CD4-positive, alpha-beta T cell treated with Interleukin-15 for 4 hours (primary cell): ENCODE measurements around the gene TFB1M.

Experiments used
- DNase-seq: peaks from one replicate; pipeline ENCODE4 v3.0.0-alpha.2; 2020; ENCODE audit warnings: low spot score

The TFB1M gene

DNA sequence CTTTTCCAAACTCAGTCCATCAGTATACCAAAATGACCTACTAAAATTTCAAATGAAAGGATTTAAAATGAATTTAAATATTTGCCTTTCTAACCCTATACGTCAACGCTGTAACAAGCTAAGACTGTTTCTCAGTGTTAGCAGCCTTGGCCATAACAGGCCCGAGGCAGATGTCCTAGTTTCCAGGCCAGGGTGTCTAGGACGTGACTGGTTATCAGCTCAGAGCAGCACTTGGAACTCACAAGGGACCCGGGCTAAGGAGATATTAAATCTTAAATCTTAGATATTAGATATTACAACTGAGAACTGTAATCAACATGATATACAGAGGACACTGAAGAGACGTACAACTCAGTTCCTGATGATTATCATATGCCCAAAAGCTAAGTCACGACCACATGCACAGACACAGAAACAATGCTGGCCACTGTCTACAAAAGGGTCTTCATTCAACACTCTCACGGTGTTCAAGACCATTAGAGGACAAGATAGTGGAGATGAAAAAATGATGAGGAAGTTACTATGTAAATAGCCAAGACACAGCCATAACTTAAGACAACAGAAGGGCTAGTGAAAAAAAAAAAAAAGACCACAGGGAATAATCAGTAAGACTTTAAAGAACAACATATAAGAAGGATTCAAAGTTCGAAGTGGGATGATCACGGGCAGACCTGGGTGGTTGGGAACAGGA is 50.8 kb downstream of the TFB1M start, which contains the start of gene CLDN20:
CLDN20 (plus strand) TSS at position 641 of the 691 bp plus-strand sequence. CDS start 11,707 bp downstream, outside the sequence.
- no peak for DNase-seq

GRCh38 chr6:155262655-155263054 is 51.6 kb downstream of the TFB1M start:
- no peak for DNase-seq

GRCh38 chr6:155261111-155261900 is 53.0 kb downstream of the TFB1M start:
- DNase-seq = no peak

GRCh38 chr6:155260686-155261085 is 53.6 kb downstream of the TFB1M start:
- DNase-seq = no peak

DNA sequence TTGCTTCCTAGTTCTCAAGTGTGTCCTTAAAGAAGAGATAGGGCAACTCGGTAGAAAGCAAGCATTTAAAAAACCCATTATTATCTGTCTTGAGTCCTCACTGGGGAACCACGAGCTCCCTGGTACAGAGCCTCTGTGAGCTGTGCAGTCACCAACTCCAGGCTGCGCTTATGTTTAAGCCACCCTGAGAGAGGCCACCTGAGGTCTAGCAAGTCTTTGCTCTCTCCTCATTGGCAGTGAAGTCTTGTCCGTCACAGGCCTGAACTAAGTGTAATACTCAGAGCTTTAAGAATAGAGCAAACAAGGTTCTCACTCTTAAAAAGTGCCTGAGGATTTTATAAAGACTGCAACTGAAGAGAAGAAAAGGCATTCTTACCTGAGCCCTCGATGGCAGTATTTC is 54.4 kb downstream of the TFB1M start:
- no peak for DNase-seq

DNA sequence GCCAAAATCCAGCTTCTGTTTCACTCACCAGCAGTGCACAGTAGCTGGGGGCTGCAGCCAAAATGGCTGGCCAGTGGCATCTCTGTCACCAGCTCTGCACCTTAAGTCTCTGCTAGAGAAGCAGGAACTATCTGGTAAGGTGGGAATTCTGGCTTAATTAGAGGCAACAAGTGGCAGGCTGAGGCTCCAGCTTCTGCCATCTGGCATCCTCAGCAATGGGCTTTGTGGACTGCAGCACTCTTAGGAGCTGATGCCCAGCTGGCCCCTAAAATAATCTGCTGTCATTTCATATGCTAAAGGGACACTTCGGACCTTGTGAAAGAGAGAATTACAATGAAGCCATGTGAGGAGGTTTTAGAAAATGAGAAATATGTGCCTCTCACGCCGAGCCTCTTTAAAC is 55.1 kb downstream of the TFB1M start:
- no peak for DNase-seq

- DNase-seq = no peak
Measured at GRCh38 chr6:155257796-155258195, 56.5 kb downstream of the TFB1M start.

- no peak for DNase-seq
Measured at GRCh38 chr6:155256122-155256795, 58.0 kb downstream of the TFB1M start.

GRCh38 chr6:155254139-155254538 is 60.1 kb downstream of the TFB1M start:
- DNase-seq = no peak

DNA sequence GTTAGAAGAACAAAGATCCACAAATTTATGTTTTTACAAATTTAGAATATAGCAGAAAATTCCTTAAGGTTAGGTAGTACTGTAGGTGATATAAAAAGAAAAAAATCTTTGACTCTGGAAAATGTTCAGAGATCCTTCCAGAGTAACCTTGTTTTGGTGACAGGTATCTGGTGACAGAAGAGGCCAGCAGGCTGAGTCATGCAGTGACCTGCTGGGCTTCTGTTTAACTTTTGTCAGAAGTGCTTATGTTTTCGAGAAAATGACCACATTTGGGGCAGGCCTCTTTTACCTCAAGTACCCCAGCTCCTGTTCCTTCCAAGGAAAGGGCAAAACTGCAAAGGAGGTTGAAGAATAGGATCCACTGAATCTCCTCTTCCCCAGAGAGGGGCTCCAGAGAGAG is 60.9 kb downstream of the TFB1M start:
- no peak for DNase-seq

DNA sequence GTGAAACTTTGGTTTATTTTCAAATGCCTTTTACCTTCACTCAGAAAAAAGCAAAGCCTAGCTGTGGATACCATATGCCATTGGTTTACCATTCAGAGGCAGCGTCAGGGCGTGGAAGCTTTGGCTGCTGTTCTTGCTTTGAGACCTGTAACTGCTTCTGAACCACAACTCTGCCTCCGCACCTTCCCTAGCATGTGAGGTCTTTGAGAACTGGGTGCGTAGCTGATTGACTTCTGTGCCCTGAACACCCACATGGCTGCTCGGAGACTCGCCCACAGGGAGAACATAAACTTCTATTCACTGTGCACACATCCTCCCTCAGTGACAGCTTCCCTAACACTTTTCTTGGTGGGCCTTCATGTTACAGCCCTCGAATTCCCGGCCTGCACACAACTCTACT is 61.7 kb downstream of the TFB1M start:
- no peak for DNase-seq

GRCh38 chr6:155250701-155251381 is 63.4 kb downstream of the TFB1M start:
- no peak for DNase-seq

GRCh38 chr6:155248008-155249001 is 66.0 kb downstream of the TFB1M start:
- peak; percentile 26 for DNase-seq

DNA sequence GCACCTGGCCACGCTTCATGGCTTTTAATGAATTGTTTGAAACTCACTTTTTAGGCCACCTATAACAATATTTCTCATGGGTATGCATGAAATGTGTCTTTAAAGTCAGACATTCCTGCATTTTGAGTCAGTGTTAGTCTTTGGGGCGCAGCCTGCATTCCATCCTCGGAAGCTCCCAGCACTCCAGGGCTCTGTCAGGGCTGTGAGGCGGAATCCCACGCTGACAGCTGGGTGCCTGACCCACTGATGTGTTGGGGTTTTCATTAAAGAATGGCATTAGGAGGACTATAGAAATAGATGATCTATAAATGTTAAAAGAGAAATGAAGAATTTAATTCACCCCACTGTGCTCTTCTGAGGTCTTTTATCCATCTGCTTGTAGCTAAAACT is 66.7 kb downstream of the TFB1M start:
- no peak for DNase-seq

DNA sequence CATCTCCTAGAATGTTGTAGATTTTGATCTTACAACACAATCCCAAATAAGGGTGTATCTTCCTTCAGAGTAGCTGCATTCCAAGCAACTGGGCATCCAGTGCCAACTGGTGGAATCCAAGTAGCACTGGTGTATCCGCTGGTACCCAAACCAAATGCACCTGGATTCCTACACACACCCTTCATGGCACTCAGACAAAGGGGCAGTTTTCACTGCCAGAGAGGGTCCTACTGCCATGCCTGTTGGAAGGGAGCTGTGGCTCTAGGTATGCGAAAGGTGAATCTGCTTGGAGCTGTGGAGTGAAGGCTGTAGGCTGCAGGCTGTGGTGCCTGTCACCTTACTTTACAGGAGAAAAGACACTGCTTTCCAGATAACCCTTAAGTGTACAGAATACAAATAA is 67.5 kb downstream of the TFB1M start:
- no peak for DNase-seq

- no peak for DNase-seq
Measured at GRCh38 chr6:155245831-155246230, 68.5 kb downstream of the TFB1M start.

DNA sequence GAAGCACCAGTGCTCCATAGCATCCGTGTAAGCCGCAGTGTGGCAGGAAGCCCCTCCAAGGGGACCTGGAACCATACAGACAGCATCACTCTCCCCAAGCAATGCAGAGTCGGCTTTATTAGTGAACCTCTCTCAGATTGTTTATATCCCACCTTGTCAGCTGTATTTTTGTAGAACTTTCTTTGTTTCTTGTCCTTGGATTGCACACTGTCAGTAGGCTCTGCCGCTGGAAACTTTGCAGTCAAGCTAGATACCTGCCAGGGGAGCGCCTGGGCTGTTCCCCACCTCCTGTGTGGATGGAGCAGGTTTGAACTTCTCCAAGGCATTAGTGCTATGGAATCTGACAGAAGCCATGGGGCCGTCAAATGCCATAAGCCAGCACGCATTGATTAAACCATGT is 69.1 kb downstream of the TFB1M start:
- DNase-seq = no peak

DNA sequence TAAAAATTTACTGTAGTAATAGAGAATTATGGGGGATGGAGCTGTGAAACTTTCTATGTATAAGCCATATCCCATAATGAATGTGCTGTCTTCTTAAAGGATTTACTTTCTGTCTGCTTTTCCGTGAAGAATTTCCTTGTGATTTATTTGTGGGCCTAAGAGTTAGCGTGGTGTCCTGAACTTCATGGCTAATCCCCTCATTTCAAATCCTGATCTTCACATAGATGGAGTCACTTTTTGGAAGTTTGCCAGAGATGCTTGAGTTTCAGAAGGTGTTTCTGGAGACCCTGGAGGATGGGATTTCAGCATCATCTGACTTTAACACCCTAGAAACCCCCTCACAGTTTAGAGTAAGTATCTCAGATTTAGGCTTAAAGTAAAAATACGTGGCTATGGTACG is 69.8 kb downstream of the TFB1M start:
- DNase-seq = no peak

DNA sequence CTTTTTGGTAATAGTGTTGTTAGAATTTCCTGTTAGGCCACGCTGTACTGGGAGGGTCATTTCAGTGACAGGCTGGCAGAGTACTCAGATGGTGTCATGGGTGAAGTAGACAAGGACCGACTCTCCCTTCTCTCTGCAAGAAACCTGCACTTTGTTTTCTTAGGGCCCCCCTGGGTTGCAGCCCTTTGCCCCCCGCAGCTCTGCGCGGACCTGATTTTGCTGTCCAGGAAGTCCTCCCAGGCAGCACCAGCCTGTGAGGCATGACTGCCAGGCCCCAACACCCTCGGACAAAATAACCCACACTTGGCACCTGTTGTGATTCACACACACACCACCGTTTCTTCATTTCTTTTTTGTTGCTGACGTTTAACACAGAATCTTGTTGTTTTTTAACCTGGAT is 72.3 kb downstream of the TFB1M start:
- no peak for DNase-seq

DNA sequence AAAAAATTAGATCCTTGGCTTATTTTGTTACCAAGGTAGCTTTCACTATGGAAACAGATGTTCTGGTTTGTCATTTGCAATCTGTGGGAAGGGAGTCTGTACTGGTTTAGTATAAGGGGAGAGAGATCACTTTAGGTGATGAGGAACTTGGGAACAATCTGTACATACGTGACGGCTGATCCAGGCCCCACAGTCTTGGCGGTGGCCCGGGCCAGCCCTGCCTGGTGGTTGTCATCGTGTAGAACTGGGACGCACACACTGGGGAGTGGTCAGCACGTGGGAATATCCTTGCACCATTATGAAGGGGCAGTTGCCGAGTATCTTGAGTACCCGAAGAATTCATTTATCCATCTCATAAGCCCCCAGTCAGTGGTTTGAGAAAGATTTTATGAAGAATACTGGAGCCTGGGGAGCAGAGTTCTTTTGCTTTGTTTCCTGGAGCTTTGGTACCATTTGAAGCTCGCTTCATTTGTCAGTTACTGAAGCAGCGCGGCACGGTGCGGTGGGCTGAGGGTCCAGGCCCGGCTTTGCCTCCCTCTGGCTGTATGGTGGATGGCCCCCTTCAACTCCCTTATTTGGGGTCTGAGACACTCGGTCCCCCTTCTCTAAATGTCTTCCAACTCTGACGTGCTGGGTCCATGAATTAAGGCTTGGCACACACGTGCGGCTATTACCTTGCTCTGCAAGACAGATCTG is 73.2 kb downstream of the TFB1M start:
- DNase-seq = no peak

DNA sequence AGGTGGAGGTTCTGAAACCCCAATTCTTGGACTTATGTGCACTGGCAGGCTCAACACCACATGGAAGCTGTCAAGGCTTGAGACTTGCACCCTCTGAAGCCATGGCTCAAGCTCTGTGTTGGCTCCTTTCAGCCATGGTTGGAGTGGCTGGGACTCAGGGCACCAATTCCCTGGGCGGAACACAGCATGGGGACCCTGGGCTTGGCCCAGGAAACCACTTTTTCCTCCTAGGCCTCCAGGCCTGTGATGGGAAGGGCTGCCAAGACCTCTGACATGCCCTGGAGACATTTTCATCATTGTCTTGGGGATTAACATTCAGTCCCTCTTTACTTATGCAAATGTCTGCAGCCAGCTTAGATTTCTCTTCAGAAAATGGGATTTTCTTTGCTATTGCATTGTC is 76.7 kb downstream of the TFB1M start:
- DNase-seq = no peak
